ENCODE results near the gene ME1.

Gene ME1

DNA sequence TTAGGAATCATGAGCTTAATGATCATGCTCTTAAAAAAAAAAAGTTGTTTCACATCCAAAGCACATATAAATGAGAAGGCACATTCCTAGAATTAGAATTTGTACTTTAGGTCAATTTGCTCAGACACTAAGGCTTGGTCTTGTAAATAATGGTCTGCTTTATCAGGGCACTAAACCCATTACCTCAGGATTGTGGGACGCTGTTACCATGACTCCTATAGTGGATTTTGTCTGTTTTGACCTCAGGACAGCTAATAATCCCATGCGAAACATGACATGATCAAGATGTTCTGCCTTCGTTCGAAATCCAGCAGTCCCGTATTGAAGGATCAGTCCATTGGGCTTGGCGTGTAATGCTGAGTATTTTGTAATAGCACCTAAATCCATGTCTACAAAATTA, 240.2 kb downstream of the ME1 start:
- DNase-seq (ENCODE audit: low read depth): no peak

DNA sequence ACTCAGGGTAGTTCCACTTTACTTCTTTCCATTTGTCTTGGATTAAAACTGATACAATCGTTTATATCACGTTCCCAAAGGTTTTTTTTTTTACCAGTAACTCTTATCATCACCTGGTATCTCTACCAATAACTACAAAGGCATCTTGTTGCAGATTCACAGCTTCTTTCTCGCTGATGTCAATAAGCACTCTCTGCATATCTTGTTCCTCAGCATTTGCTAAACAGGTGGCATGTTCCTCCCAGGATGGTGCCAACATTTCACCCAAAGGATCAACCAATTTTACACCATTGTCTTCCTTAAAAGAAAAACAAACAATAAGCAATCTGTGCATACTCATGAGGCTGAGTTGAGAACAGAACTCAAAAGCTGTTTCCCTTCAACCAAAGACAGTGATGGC, 242.3 kb downstream of the ME1 start:
- DNase-seq (ENCODE audit: low read depth): no peak

DNA sequence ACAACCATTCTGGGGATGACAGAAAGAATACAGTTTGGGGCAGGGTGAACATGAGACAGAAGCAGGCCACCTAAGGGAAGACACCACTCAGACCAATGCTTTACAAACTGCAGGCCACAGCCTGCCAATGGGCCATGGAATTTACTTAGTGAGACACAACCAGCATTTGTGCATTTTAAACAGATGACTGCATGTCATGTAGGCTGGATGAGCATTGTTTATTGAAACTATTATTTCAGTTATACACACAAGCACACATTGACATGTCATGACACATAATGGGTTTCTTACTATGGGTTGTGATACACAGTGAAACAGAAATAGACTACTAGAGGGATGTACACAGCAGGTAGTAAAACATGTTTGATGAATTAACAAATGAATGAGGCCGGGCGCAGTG, 245.8 kb downstream of the ME1 start:
- DNase-seq (ENCODE audit: low read depth): no peak

DNA sequence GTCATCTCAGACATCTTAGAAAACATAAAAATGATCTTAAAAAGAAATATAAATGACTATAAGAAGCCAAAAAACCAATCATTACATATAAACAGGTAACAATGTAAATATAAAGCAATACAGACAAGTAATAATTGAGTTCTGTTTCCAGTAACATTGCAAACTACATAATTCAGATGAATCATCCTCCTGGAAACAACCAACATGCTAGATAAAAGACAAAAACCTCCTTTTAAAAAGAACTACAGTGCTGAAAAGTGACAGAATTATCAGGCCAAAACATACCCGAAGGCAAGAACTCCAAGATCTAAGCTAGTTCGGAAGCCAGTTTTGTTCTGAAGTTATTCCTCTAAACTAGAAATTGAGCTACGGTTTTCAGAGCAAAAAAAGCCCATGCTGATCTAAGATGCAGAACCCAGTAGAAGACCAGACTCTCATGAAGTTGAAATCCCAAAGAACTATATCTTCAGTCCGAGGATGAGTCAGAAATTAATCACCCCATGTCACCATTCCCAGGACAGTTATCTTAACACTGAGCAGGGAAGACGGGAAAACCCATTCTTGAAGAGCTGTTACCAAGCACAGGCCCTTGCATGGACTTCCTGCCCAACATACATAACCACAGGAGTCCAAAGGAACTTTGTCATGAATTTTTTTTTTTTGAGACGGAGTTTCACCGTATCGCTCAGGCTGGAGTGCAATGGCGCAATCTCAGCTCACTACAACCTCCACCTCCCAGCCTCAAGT, 247.6 kb downstream of the ME1 start:
- DNase-seq (ENCODE audit: low read depth): no peak

DNA sequence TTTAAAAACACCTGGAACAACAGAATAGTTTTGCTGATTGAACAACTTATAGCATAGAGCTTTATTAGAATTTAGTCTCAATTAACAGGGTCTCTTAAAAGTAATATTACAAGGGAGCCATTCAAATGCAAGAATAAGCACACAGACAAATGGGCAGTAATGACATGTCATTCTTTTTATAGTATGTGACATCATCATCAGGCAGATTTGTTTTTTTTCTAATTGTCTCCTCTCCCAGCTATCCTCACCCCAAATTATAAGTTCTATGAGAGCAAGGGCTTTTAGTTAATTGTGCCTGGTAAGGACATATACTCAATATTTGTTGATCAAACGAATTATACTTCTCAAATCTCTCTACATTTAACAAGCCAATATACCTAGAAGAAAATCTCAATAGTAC, 248.7 kb downstream of the ME1 start:
- DNase-seq (ENCODE audit: low read depth): no peak

DNA sequence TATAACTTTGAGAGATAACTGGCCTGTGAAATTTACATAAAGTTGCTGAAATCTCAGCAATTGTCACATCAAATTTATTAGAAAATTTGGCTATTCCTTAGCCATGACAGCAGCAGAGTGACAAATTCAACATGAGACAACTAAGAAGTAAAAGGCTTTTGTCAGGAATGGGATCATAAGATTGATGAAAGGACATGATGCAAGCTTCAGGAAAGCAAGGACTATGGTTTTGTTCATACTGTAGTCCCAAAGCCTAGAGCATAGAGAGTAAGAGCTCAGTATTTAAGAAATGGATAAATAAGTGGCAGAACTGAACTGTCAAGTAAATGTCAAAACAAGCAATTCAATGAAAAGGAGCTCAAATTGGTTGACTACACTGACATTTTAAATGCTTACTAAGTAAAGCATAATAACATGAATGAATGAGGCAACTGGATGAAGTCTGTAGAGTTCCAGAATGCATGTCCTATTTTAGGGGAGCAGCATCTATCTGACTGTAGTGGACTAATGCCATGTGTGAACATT, 250.4 kb downstream of the ME1 start:
- DNase-seq (ENCODE audit: low read depth): no peak

DNA sequence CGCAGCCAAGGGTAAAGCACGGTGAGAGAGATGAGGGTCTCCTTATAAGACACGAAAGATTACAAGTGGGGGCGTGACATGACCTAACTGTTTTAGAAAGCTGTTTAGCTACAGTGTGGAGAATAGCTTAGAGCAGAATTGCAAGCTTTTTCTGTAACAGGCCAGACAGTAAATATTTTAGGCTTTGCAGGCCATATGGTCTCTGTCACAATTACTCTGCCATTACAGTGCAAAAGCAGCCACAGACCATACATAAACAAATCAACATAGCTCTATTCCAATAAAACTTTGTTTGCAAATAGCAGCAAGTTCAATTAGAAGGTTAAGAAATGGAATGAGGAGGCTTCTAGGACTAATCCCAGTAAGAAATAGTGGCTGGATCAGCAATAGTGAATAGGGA, 254.6 kb downstream of the ME1 start:
- DNase-seq (ENCODE audit: low read depth): no peak

DNA sequence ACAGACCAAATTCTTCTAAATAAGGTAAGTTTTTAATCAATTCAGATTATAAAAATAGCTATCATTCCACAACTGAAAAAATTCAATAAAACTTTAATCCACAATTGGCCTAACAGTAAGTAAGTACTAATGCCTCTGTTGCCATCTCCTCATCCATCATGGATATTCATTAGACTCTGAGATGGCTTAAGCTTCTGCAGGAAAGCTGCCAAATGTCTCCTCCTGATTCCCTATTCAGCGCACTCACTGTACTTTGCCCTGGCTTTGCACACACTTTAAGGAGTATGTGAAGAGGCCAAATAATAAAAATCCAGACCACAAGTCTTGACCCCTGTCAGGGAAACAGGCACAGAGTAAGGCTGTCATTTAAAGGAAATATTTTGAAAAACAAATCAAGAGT, 261.3 kb downstream of the ME1 start:
- no peak for DNase-seq (ENCODE audit: low read depth)

DNA sequence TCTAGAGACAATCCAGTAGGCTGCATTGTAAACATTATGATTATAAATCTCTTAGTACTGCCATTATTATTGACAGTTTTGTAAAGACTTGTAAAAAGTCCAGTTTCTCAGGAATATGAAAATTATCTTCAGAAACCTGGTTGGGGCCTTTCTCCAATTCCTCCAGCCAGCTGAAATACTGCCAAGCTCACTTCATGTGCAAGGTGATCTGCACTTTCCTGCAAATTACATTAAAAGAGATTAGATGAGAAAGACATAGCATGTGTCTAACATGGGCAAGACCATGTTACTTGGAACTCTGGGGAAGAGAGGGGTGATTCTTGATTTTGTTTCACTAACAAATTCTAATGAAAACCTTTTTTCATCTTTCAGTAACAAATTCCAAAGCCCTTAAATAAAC, 261.7 kb downstream of the ME1 start:
- DNase-seq (ENCODE audit: low read depth): no peak

DNA sequence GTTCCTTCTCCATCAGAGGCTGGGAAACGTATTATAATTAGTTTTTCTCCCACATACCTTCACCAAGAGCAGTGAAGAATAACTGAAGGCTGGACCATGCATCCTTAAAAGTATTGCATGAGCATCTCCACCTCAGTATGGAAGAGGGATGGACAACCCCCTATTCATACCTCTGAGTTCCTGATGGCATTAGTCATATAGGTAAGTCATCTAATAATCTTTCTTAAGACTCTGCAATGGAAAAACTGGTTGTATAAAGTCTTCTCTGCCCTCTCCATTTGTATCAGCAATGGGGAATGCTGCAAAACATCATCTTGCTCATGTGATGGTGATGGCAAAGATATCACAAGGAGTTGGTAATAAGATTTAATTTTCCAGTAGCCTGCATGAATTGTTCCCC, 262.3 kb downstream of the ME1 start:
- no peak for DNase-seq (ENCODE audit: low read depth)

DNA sequence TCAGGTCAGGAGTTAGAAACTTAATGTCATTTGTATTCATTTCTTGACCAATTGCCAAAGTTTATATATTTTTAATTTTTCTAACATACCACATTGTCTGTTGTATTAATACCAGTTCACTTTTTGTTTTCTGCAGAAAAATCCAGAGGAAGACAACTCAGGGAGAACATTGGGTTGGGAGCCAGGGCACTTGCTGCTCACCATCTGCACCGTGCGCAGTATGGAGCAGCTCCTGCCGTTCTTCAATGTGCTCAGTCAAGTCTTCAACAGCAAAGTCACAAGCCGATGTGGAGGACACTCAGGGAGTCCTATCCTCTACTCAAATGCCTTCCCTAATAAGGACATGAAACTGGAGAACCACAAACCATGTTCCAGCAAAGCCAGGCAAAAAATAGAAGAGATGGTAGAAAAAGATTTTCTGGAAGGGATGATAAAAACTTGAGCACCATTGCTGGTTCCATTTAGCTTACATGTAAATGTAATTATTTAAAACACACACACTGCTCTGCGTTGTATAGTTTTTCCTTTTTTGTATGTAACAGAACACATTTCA, 263.0 kb downstream of the ME1 start:
- no peak for DNase-seq (ENCODE audit: low read depth)
